GM21390 (cell line): ENCODE measurements around the gene KCTD3.

Source experiments
- ATAC-seq: cut with Tn5 transposase; IDR thresholded peaks from one replicate; pipeline ENCODE4 v1.9.1; 2021; ENCODE audit not compliant: unreplicated experiment

Gene KCTD3

DNA sequence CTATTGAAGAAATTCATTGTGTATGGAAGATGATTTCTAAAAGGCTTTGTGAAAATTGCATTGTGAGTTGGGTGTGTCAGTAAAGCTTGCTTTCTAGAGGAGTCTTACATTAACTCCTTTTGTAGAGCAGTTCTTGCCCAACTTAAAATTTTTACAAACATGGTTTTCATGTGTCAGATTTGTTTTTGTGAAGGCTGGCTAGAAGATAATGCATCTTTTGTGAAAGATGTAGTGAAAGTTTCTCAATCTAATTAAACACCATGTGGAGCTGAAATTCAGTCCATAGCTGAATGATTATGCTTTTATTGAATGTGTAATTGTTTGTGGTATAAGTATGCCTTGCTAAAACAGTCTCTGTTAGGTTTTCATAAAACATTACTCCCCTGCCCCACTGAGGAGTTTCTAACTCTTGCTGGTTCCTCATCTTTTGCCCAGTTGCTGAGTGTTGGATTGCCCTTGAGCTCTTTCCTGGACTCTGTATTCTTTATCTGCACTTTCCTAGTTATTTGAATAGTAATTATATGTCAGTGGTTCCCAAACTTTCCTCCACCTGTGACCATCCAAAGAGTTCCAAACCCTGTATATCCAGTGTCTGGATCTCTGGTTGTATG is 38.0 kb downstream of the KCTD3 start:
- no peak for ATAC-seq

DNA sequence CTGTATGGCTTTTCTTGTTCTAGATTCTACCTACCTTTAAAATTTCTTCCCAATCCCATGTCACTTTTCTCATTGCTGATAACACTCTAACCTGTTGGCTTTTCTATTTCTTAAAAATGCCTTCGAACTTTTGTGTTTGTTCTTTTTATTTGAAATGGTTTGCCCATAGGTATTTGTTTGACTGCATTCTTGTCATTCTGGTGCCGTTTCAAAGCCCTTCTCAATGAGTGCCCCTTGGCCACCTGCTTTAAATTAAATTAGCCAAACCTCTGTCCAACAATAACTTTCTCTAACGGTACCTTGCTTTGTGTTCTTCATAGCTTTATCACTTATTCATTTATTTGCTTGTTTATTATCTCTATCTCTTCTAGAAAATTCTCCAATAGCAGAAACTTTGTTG is 38.9 kb downstream of the KCTD3 start:
- no peak for ATAC-seq

DNA sequence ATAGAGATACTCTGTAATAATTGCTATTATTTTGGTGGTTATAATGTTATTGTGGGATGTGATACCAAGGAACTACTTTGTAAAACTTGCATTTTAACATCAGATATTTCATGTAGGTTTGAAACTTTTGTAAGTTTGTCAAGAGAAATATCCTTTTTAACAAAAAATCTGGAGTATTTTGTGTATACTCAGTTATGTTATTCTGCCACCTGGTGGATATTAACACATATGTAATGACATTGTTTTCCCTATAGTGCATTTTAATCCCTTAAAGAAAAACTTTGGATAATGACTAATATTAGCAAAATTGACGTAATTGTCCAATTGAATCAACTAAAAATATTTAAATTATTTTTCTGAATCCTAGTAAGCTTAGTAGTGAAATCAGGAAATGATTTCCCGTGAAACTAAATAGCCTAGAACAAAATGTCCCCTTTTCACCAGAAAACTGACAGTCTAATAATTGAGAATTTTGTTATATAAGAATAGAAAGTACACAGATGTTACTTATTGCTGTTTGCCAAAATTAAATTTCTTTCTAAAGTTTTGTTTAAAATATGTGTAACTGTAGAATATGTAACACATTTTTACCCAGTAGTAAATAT is 39.6 kb downstream of the KCTD3 start:
- ATAC-seq, result no peak

DNA sequence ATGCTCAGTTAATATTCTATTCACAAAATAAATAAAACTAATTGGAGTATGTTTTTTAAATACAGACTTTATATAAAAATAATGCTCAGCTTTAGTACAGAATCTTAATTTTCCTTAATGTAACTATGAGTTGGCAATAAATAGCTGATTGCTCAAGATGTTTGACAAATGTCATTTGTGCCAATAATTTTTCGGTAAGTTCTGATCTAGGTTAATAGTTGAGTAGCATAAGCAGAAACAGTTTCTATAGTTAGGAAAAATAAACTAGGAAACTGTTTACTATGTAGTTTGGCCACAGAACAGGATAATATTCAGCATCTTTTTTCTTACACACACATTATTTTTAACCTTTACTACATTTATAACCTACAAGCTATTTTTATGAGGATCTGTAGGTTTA is 40.3 kb downstream of the KCTD3 start:
- ATAC-seq, result no peak

DNA sequence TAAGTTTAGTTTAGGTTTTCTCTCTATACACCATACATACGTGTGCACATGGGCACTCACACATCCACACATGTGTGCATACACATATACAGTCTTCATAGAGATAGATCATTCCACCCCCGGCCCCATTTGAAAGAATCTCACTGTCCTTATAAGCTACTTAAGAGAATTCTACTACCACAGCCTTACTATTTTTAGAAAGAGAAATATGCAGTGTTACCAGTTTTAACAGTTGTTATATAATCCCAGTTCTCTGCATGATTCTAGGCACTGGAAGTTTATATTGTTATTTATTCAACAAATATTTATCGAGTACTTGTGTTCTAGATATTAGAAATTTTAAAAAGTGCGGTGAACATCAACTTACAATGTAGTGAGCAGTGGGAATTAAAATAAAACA is 41.5 kb downstream of the KCTD3 start:
- no peak for ATAC-seq

DNA sequence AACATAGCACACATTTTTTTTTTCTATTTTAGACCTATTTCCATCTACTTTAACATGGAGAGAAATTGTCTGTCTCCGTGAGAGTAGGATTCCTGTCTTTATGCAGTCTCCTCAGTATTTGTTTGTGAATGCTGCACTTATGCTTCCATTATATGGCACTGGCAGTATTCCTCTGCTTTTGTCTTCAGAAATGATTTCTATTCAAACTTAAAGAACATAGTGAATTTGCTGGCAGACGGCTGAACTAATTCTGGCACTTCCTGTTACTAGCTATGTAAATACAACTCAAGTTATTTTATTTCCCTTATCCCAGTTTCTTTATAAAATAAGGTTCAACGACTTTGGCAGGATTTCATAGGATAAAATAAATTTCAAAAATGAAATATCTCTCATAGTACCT is 45.3 kb downstream of the KCTD3 start:
- no peak for ATAC-seq

DNA sequence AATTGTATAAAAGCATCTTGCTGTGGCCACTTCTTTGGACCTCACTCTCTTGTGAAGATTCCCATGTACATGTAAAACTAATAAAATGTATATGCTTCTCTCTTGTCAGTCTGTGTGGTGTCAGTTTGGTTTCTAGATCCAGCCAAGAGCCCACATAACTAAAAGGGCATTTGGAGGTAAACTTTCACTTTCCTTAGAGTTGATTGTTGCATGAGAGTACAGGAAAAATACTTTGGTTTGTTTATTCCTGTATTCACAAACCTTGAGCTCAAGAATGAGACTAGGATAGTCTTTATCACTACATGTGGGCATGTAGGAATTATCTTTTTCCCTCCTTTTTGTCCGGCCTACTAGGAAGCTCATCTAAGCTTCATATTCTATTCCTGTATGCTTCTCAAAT is 50.9 kb downstream of the KCTD3 start:
- ATAC-seq, result peak; percentile 67

DNA sequence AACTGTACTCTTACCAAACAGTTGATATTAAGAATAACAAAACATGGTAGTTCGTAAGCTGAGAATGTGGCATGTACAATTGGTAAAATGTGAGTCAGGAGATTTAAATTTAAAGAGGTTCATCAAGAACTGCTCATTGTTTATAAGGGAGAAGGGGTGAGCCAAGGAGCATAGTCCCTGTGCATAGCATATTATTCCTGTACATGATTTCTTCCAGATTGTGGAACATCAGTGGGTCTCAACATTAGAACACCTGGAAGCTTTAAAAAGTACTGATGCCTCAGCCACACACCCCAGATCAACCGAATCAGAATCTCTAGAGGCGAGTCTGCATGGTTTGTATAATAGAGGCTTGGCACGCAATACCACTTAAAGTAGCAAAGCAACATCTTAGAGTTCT is 56.1 kb downstream of the KCTD3 start:
- ATAC-seq, result no peak

DNA sequence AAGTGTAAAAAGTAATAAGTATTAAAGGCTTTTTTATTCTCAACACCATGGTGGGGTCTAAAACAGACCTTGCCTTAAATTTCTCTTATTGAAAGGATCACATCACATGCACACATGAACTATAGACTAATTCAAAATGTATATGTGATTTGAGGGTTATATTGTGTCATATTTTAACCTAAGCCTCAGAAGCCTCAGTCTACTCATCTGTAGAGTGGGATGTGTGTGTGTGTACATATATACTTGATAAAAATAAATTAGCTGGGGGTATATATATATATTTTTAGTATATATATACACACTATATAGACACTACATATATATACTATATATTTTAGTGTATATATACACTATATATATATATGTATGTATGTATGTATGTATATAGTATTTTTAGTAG is 58.8 kb downstream of the KCTD3 start:
- no peak for ATAC-seq

DNA sequence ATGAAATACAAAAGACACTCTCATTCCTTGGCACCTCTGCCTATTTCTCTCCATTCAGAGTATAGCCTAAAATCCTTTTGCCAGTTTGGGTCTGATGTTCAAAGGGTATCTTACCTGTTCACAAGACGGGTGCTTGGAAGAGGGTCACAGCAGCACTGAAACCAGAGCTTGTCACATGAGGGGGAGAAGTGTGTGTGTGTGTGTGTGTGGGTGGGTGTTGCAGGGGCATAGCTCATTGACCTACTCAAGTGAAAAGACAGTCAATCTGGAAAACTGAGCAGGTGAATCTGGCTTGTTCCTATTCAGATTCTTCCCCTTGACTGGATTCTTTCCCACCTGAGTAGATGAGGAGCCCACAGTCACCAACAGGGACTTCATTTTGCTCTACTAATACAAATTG is 63.9 kb downstream of the KCTD3 start:
- no peak for ATAC-seq

DNA sequence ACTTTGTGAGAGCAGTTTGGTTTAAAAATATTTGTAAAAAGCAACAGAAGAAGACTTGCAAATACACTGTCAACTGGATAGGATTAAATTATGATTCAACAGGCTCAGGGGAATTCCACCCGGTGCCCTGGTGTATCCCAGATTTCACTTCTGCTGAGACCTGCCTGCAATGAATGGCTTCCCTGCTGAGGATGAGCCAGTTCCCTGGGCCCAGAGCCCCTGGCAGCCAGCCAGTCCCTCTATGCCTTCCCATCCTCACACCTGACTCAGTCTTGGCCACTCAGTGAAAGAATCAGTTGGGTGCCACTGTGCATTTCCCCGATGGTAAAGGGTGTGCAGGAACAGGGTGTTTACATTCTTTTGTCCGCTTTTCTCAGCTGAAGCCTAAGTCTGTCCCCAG is 64.4 kb downstream of the KCTD3 start:
- ATAC-seq, result no peak

DNA sequence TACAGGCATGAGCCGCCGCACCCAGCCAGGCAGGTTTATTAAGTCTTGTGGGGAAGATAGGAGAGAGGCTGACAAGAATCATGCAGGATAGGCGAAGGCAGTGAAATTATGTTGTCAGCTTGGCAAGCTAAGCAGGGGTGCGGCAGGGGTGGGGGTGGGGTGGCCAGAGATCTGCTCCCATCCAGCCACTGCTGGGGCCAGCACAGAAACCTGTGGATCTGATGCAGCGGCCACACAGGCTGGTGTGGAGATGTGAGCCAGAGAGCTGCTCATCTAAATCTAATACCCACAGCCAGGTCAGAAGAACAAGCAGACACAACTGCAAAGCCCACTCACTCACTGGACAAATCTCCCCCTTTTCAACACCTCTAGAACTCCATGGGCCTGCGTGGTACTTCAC is 68.7 kb downstream of the KCTD3 start:
- no peak for ATAC-seq

DNA sequence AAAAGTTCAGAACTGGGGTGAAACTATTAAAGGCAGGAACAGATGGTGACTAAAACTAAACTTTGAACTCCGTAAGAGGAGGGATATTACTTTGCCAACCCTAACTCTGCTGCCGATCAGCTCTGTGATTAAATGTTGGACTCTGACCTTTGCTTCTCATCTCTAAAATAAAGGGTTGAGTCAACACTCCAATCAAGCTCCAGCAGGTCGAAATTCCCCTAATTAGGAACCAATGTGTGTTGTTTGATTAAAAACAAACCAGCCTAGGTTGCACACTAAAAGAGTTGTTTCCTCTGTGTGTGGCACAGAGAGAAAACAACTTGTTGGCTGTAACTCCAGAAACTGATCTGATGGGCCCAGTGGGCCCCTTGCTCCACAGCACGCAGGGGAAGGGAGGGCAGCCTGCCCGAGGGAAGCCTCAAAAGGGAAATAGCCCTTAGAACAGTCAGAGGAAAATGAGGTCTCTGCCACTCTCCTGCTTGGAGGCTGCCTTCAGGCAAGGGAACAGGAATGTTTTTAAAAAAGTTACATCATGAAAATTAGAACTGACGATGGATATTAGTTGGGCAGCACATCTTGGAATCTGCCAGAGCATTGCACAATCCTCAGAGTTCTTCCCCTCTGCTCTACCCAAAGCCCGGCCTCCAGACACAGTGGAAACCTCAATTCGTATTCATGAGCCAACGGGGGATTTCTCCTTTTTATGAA is 69.3 kb downstream of the KCTD3 start:
- ATAC-seq, result no peak

DNA sequence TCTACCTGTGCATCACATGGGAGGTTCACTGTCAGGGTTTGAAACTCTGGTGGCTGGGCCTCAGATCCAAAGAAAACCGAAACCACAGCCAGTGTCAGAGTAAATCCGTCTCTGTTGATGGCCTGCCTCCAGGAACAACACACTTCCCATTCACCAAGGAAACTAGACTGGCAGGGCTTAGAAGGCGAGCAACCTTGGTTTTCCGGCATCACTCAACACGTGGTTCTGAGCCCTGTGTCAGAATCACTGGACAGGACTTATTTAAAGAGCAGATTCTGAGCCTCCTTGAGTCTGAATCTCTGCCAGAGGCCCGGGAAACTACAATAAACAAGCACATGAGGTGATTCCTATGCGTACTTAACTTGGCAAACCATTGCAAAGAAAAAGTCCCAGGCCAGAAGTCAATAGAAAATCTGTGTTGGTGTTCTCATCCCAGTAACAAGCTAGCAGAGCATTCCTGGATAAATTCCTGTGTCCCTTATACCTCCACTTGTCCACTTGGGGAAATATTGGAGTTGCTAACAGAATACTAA is 70.0 kb downstream of the KCTD3 start:
- no peak for ATAC-seq

DNA sequence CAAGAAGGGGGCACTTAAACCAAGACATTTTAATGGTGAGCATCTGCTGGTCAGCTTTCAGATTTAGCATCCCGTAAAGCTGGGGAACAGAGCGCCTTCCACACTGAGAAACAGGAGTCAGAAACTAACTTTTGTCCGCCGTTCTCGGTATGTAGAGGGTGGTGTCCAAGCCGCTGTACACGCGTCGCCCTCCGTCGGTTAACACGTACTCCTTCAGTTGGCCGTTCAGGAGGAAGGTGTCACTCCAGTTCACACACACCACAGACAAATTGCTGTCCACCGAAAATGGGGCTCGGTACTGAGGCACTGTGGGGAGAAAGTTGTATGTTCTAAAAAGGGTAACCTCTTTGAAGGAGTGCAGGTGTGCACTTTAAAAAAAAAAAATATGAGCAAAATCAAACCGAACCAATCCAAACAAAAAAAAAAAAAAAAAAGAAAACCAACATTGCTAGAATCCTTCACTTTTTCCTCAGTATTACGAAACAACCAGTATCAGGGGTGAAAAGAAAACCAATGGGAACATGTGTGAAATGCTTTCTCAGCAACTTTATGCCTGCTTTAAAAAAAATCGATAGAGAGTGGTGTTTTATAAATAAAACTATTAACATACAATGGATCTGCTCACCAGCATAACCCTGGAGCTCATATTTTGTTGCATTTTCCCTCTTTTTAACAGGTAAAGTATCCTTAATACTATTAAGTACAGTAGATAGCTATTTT is 73.5 kb downstream of the KCTD3 start:
- ATAC-seq, result no peak

DNA sequence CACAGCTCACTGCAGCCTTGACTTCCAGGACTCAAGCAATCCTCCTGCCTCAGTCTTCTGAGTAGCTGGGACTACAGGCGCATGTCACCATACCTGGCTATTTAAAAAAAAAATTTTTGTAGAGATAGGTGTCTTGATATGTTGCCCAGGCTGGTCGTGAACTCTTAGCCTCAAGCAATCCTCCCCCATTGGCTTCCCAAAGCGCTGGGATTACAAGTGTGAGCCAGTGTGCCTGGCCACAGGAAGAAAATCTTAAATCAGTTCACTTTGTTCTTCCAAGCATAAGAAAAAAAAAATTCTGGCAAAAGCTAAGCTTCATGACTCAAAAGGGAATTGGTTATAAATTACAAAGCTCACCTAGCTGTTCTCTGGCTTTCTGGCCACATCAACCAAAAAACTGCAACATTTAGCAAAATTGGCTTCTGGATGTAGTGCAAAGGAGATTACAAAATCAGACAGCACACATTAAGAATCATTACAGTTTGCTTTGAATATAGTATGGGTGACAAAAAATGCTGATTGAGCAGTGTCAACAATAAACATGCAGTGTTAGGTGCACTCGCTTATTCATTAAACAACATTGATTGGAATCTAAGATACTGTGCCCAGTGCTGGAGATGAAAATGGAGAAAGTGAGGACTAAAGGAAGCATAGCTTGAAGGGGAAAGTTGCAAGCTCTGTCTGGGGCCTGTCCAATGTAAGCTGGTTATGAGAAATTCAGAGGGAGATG is 76.7 kb downstream of the KCTD3 start:
- ATAC-seq, result no peak

DNA sequence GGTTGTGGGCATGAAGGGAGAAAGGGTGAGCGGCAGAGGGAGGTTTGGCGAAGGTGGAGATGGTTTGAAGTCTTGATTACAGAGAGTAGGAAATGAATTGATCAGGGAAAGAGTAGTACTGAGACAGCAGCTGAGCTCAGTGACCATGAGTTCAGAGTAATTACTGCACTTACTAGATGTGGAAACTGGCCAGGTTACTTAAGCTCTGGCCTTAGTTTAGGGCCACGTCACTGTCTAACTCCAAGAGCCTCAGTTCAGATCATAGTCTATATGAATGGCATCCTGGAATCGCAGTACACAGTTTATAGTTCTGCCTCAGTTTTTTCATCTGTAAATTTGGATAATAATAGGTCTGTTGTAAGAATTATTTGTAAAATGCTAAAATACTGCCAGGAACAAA is 78.1 kb downstream of the KCTD3 start:
- no peak for ATAC-seq

DNA sequence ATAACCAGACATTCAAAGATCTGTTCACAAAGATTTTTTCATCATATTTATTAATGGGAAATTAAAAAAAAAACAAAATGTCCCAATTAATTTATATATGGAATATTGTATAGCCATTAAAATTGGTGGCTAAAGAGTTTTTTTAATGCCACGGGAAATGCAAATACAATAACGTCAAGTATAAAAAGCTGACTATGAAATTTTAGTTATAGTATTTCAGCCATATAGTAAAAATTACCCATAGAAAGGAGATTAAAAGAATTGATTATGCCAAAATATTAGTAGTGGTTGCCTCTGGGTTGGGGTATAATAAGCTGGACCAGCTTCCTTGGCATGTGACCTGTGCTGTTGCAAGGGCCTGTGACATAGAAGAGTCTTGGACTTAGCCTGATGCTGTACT is 78.8 kb downstream of the KCTD3 start:
- ATAC-seq, result no peak

DNA sequence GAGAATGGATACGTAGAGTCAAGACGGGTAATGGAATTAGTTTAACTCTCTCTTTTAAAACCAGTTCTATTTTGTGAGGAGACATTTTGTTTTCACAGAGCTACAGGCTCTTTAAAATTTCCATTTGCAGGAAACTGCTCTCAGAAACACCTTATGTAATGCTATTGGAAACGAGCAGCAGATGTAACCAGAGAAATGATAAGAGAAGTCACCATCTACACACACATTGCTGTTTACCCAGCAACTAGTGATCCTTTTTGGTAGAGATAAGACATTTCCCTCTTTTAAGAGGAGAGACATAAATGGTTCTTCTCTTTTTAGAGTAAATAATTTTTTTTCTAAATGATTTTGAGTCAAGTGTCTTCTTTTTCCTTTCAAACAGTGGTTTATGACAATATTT is 80.6 kb downstream of the KCTD3 start:
- ATAC-seq, result no peak

DNA sequence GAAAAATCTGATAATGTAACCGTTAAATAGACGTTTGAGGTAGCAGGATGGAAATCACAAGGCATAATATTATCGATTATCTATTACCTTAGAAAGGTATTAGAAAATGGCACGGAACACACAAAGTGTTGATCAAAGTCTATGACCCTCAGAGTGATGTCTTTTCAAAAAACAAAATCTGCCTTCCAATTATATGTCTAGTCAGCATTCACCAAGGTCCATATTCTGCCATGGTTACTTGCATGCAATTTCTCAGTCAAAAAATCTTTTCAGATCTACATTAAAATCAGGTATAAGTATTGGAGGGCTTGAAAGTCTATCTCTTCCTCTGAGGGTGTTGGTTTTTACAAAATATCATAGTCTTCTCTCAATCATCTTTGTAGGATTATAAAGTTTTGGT is 81.9 kb downstream of the KCTD3 start:
- ATAC-seq, result no peak
